ENCODE data around the gene GAN. TPM values are rescaled to one million over a fixed set of nuclear protein-coding genes. Genes with fewer than 3 reads are reported as not detected.

Gene GAN
- total RNA-seq, 4 donors from 2014 or later, result 5.0 to 8.0 (median 6.4) TPM

GRCh38 chr16:81358860-81359259 lies 44.1 kb downstream of the GAN start:
- H3K4me1 ChIP-seq, result no peaks in the 10 kb centered on the region
- in situ Hi-C loops (cut with MboI; ENCODE audit: low sequenced_read_pairs in 4 of 4), result no loop called here
- intact Hi-C loops (cut with DNase I; ENCODE audit: low total_unique reads), result no loop called here
- no peak overlapping the region for H3K27ac ChIP-seq
- H3K4me3 ChIP-seq, result no peak overlapping the region
- H3K9me3 ChIP-seq, result no peaks in the 10 kb centered on the region
- H3K36me3 ChIP-seq, result peaks cover 0 to 35% of the 10 kb centered on the region in 2 donors
- TF ChIP-seq POLR2A (IDR thresholded peaks at IDR 0.05) (no peak), CTCF (IDR thresholded peaks at IDR 0.05 in 4 of 5, conservative IDR thresholded peaks at IDR 0.05 in 1 of 5) (no peak)
- no peak for DNase-seq
- no peak for ATAC-seq
- no peaks in the 10 kb centered on the region for H3K27me3 ChIP-seq

- intact Hi-C loops (cut with DNase I; ENCODE audit: low total_unique reads), result no loop called here
These were observed 45.4 kb downstream of the GAN start for GRCh38 chr16:81360135-81360534.

GRCh38 chr16:81365731-81366130 lies 51.0 kb downstream of the GAN start:
- H3K4me1 ChIP-seq, result no peaks in the 10 kb centered on the region
- H3K9me3 ChIP-seq, result no peaks in the 10 kb centered on the region
- intact Hi-C loops (cut with DNase I; ENCODE audit: low total_unique reads), result no loop called here
- H3K36me3 ChIP-seq, result peaks cover 0 to 55% of the 10 kb centered on the region in 2 donors
- H3K27me3 ChIP-seq, result no peaks in the 10 kb centered on the region
- TF ChIP-seq POLR2A (IDR thresholded peaks at IDR 0.05) (no peak), CTCF (IDR thresholded peaks at IDR 0.05 in 4 of 5, conservative IDR thresholded peaks at IDR 0.05 in 1 of 5) (no peak)
- no peak overlapping the region for H3K27ac ChIP-seq
- no peak overlapping the region for H3K4me3 ChIP-seq
- in situ Hi-C loops (cut with MboI; ENCODE audit: low sequenced_read_pairs in 4 of 4), result no loop called here
- DNase-seq, result no peak
- no peak for ATAC-seq

More at GRCh38 chr16:81360135-81360534, 45.4 kb downstream of the GAN start:
- no peak for ATAC-seq
- in situ Hi-C loops (cut with MboI; ENCODE audit: low sequenced_read_pairs in 4 of 4), result no loop called here
- H3K36me3 ChIP-seq, result peaks cover 0 to 47% of the 10 kb centered on the region in 2 donors
- DNase-seq, result no peak
- no peak overlapping the region for H3K4me3 ChIP-seq
- H3K27me3 ChIP-seq, result no peaks in the 10 kb centered on the region
- no peaks in the 10 kb centered on the region for H3K4me1 ChIP-seq
- no peak overlapping the region for H3K27ac ChIP-seq
- no peaks in the 10 kb centered on the region for H3K9me3 ChIP-seq
- TF ChIP-seq POLR2A (IDR thresholded peaks at IDR 0.05), result no peak
- no peak for TF ChIP-seq CTCF (IDR thresholded peaks at IDR 0.05 in 4 of 5, conservative IDR thresholded peaks at IDR 0.05 in 1 of 5)

- no peak overlapping the region for H3K4me3 ChIP-seq
- DNase-seq, result no peak
- no peaks in the 10 kb centered on the region for H3K4me1 ChIP-seq
- peaks cover 0 to 55% of the 10 kb centered on the region in 2 donors for H3K36me3 ChIP-seq
- intact Hi-C loops (cut with DNase I; ENCODE audit: low total_unique reads), result no loop called here
- peak; percentile 39 to 50 for ATAC-seq
- H3K27me3 ChIP-seq, result no peaks in the 10 kb centered on the region
- no peak overlapping the region for H3K27ac ChIP-seq
- H3K9me3 ChIP-seq, result no peaks in the 10 kb centered on the region
- TF ChIP-seq POLR2A (IDR thresholded peaks at IDR 0.05) (no peak), CTCF (IDR thresholded peaks at IDR 0.05 in 4 of 5, conservative IDR thresholded peaks at IDR 0.05 in 1 of 5) (peak; percentile 34 to 58 (median 55))
- in situ Hi-C loops (cut with MboI; ENCODE audit: low sequenced_read_pairs in 4 of 4), result no loop called here
These were observed 51.7 kb downstream of the GAN start for GRCh38 chr16:81366316-81366932.

- DNase-seq, result no peak
- in situ Hi-C loops (cut with MboI; ENCODE audit: low sequenced_read_pairs in 4 of 4), result no loop called here
- Histone ChIP-seq H3K27me3 (no peaks in the 10 kb centered on the region), H3K4me1 (no peaks in the 10 kb centered on the region), H3K27ac (peak overlapping the region; percentile 2 to 55 (median 34)), H3K9me3 (no peaks in the 10 kb centered on the region), H3K4me3 (no peak overlapping the region), H3K36me3 (peaks cover 0 to 44% of the 10 kb centered on the region in 2 donors)
- no peak for ATAC-seq
- TF ChIP-seq CTCF (IDR thresholded peaks at IDR 0.05 in 4 of 5, conservative IDR thresholded peaks at IDR 0.05 in 1 of 5) (no peak), POLR2A (IDR thresholded peaks at IDR 0.05) (no peak)
- intact Hi-C loops (cut with DNase I; ENCODE audit: low total_unique reads), result no loop called here
These were observed 53.1 kb downstream of the GAN start for GRCh38 chr16:81367821-81368220.
